ENCODE measurements around the gene EYS. TPM values are rescaled to one million over a fixed set of nuclear protein-coding genes. Genes with fewer than 3 reads are reported as not detected.

EYS gene
- total and polyA plus RNA-seq, 2 of the 8 experiments (the other 6 are each of a cell fraction or from before 2014, with no cell fraction given) = 0.05 to 0.13 TPM

DNA sequence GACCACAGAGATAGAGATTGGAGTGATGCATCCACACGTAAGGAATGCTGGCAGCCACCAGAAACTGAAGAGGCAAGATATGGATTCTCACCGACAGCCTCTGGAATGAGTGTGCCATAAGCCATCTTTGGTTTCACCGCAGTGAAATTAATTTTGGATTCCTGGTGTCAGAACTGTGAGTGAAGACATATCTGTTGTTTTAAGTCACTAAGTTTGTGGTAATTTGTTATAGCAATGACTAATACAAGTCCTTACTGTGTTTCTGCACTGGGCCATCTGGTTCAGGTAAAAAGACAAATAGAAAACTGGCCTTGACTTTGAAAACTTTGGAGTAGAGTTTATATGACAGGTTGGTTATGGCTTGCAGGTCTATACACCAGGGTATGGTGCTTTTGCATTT is 1809.6 kb downstream of the EYS start (continued):
- TF ChIP-seq, protein P1, sequence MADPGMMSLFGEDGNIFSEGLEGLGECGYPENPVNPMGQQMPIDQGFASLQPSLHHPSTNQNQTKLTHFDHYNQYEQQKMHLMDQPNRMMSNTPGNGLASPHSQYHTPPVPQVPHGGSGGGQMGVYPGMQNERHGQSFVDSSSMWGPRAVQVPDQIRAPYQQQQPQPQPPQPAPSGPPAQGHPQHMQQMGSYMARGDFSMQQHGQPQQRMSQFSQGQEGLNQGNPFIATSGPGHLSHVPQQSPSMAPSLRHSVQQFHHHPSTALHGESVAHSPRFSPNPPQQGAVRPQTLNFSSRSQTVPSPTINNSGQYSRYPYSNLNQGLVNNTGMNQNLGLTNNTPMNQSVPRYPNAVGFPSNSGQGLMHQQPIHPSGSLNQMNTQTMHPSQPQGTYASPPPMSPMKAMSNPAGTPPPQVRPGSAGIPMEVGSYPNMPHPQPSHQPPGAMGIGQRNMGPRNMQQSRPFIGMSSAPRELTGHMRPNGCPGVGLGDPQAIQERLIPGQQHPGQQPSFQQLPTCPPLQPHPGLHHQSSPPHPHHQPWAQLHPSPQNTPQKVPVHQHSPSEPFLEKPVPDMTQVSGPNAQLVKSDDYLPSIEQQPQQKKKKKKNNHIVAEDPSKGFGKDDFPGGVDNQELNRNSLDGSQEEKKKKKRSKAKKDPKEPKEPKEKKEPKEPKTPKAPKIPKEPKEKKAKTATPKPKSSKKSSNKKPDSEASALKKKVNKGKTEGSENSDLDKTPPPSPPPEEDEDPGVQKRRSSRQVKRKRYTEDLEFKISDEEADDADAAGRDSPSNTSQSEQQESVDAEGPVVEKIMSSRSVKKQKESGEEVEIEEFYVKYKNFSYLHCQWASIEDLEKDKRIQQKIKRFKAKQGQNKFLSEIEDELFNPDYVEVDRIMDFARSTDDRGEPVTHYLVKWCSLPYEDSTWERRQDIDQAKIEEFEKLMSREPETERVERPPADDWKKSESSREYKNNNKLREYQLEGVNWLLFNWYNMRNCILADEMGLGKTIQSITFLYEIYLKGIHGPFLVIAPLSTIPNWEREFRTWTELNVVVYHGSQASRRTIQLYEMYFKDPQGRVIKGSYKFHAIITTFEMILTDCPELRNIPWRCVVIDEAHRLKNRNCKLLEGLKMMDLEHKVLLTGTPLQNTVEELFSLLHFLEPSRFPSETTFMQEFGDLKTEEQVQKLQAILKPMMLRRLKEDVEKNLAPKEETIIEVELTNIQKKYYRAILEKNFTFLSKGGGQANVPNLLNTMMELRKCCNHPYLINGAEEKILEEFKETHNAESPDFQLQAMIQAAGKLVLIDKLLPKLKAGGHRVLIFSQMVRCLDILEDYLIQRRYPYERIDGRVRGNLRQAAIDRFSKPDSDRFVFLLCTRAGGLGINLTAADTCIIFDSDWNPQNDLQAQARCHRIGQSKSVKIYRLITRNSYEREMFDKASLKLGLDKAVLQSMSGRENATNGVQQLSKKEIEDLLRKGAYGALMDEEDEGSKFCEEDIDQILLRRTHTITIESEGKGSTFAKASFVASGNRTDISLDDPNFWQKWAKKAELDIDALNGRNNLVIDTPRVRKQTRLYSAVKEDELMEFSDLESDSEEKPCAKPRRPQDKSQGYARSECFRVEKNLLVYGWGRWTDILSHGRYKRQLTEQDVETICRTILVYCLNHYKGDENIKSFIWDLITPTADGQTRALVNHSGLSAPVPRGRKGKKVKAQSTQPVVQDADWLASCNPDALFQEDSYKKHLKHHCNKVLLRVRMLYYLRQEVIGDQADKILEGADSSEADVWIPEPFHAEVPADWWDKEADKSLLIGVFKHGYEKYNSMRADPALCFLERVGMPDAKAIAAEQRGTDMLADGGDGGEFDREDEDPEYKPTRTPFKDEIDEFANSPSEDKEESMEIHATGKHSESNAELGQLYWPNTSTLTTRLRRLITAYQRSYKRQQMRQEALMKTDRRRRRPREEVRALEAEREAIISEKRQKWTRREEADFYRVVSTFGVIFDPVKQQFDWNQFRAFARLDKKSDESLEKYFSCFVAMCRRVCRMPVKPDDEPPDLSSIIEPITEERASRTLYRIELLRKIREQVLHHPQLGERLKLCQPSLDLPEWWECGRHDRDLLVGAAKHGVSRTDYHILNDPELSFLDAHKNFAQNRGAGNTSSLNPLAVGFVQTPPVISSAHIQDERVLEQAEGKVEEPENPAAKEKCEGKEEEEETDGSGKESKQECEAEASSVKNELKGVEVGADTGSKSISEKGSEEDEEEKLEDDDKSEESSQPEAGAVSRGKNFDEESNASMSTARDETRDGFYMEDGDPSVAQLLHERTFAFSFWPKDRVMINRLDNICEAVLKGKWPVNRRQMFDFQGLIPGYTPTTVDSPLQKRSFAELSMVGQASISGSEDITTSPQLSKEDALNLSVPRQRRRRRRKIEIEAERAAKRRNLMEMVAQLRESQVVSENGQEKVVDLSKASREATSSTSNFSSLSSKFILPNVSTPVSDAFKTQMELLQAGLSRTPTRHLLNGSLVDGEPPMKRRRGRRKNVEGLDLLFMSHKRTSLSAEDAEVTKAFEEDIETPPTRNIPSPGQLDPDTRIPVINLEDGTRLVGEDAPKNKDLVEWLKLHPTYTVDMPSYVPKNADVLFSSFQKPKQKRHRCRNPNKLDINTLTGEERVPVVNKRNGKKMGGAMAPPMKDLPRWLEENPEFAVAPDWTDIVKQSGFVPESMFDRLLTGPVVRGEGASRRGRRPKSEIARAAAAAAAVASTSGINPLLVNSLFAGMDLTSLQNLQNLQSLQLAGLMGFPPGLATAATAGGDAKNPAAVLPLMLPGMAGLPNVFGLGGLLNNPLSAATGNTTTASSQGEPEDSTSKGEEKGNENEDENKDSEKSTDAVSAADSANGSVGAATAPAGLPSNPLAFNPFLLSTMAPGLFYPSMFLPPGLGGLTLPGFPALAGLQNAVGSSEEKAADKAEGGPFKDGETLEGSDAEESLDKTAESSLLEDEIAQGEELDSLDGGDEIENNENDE (IDR thresholded peaks at IDR 0.05; ENCODE audit: insufficient replicate concordance, low read length) = no peak
- no peak for TF ChIP-seq CREB1 (IDR thresholded peaks at IDR 0.05)
- TF ChIP-seq, protein P2, sequence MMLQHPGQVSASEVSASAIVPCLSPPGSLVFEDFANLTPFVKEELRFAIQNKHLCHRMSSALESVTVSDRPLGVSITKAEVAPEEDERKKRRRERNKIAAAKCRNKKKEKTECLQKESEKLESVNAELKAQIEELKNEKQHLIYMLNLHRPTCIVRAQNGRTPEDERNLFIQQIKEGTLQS (IDR thresholded peaks at IDR 0.05; ENCODE audit: insufficient read depth, low read depth, low read length) = no peak
- no peak for TF ChIP-seq CHD2 (IDR thresholded peaks at IDR 0.05; ENCODE audit: low read length)
- no peak for TF ChIP-seq TEAD4 (IDR thresholded peaks at IDR 0.05; ENCODE audit: low read depth, low read length)

Data from H1 (cell line).